ENCODE data around the gene TCEAL2.
"Not testable (repeated sequence)": the region's sequence is repeated elsewhere in the genome, so short reads cannot be mapped to it uniquely, and the experiment has no call there.

GRCh38 chrX:102125436-102125835, at the start of gene TCEAL2:
- TF ChIP-seq EZH2 (IDR thresholded peaks at IDR 0.05; ENCODE audit: low read depth, low read length, severe bottlenecking); JUN (IDR thresholded peaks at IDR 0.05; ENCODE audit: low read depth, low read length); POLR2AphosphoS5 (IDR thresholded peaks at IDR 0.05; ENCODE audit: low read depth, low read length); EP300 (IDR thresholded peaks at IDR 0.05; ENCODE audit: borderline replicate concordance in 1 of 2, low read depth in 2 of 2, low read length in 2 of 2); POLR2A (IDR thresholded peaks at IDR 0.05; ENCODE audit: control extremely low read depth in 1 of 2, low read depth in 2 of 2, low read length in 2 of 2); FOSL1 (IDR thresholded peaks at IDR 0.05; ENCODE audit: insufficient read depth, low read depth, low read length): not testable (repeated sequence)
- TF ChIP-seq, protein P1, sequence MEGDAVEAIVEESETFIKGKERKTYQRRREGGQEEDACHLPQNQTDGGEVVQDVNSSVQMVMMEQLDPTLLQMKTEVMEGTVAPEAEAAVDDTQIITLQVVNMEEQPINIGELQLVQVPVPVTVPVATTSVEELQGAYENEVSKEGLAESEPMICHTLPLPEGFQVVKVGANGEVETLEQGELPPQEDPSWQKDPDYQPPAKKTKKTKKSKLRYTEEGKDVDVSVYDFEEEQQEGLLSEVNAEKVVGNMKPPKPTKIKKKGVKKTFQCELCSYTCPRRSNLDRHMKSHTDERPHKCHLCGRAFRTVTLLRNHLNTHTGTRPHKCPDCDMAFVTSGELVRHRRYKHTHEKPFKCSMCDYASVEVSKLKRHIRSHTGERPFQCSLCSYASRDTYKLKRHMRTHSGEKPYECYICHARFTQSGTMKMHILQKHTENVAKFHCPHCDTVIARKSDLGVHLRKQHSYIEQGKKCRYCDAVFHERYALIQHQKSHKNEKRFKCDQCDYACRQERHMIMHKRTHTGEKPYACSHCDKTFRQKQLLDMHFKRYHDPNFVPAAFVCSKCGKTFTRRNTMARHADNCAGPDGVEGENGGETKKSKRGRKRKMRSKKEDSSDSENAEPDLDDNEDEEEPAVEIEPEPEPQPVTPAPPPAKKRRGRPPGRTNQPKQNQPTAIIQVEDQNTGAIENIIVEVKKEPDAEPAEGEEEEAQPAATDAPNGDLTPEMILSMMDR (IDR thresholded peaks at IDR 0.05; ENCODE audit: control extremely low read depth in 1 of 3, insufficient read depth in 1 of 3, low read depth in 1 of 3, low read length in 3 of 3), result not testable (repeated sequence)

Measured in H1 (cell line).